Spleen (tissue), 13 donors: ENCODE measurements around the gene ACER1. TPM values are rescaled to one million over a fixed set of nuclear protein-coding genes. Genes with fewer than 3 reads are reported as not detected.

ENCODE experiments used
- DNase-seq: peaks from one replicate; pipeline ENCODE4 v3.0.0-alpha.2; 2020
- H3K27ac ChIP-seq, 8 donors: fragments of 200-600 bp; sonication (generic) in 7 of 8; 1 replicate in 4 of 8; 2 replicates in 4 of 8; pipeline versions ENCODE4 v1.5.0 to v1.8.0; 2016 to 2021; ENCODE audit warnings: inconsistent platforms in 4 of 8, mild to moderate bottlenecking in 4 of 8, moderate library complexity in 1 of 8
- H3K27me3 ChIP-seq, 7 donors: fragments of 200-600 bp; sonication (generic) in 6 of 7; replicated peaks in 1 of 7; 1 replicate in 4 of 7; 2 replicates in 3 of 7; pipeline versions ENCODE4 v1.5.0 to v1.8.0; 2016 to 2021; ENCODE audit warnings: inconsistent platforms in 3 of 7, mild to moderate bottlenecking in 1 of 7
- H3K36me3 ChIP-seq, 6 donors: fragments of 200-600 bp; sonication (generic) in 5 of 6; 1 replicate in 4 of 6; 2 replicates in 2 of 6; pipeline versions ENCODE4 v1.5.0 to v1.8.0; 2016 to 2021; ENCODE audit warnings: inconsistent platforms in 2 of 6
- H3K4me1 ChIP-seq, 6 donors: fragments of 200-600 bp; sonication (generic) in 5 of 6; 1 replicate in 3 of 6; 2 replicates in 3 of 6; pipeline versions ENCODE4 v1.5.0 to v1.8.0; 2016 to 2021; ENCODE audit warnings: inconsistent platforms in 3 of 6
- H3K4me3 ChIP-seq, 8 donors: fragments of 200-600 bp; sonication (generic) in 7 of 8; 1 replicate in 4 of 8; 2 replicates in 4 of 8; pipeline versions ENCODE4 v1.5.0 to v1.8.0; 2016 to 2021; ENCODE audit warnings: inconsistent platforms in 4 of 8, mild to moderate bottlenecking in 4 of 8, moderate library complexity in 2 of 8
- H3K9me3 ChIP-seq, 8 donors: fragments of 200-600 bp; sonication (generic) in 7 of 8; 1 replicate in 4 of 8; 2 replicates in 4 of 8; pipeline versions ENCODE4 v1.5.0 to v1.8.0; 2016 to 2021; ENCODE audit warnings: inconsistent platforms in 4 of 8
- POLR2A ChIP-seq, 3 donors: fragments of 450-650 bp; IDR thresholded peaks; one replicate each; pipeline ENCODE4 v1.5.1; 2017; ENCODE audit warnings: antibody characterized with exemption in 3 of 3, mild to moderate bottlenecking in 1 of 3
- POLR2AphosphoS5 ChIP-seq, 3 donors: sonication (generic); formaldehyde crosslinking; IDR thresholded peaks; one replicate each; pipeline ENCODE4 v1.5.1; 2017; ENCODE audit warnings: antibody characterized with exemption in 3 of 3
- WGBS, 5 donors: extraction: QIAGEN DNeasy Blood & Tissue Kit in 3 of 5; methylation state at CpG; one replicate each; pipeline versions ENCODE4 v1.1.5 to v1.1.7; 2013 to 2018; 5-methylcytosine and 5-hydroxymethylcytosine counted together
- intact Hi-C: fragments of 100-400 bp; cut with DNase I; formaldehyde crosslinking; loops from one replicate; pipeline ENCODE4 v1.15.0; 2023; ENCODE audit warnings: low total_unique reads
- long read RNA-seq, 2 donors: transcript quantifications; one replicate each; lab custom pipeline, GENCODE V29; 2026
- polyA plus RNA-seq, 3 donors: library from polyadenylated mRNA; stranded (reverse); fragments of 200-250 nt; gene quantifications; one replicate each; pipeline ENCODE4 v1.2.1, GENCODE V29; 2013
- total RNA-seq, 7 donors: library from RNA; depleted of rRNA in 3 of 7; stranded (reverse); fragments of >200 nt in 3 of 7; fragmentation: NEBNext Ultra II Directional in 4 of 7; extraction: Animal tissue kit (Norgen Biotek cat#: 25700) in 4 of 7; gene quantifications; one replicate each; pipeline versions ENCODE4 v1.1.0 to v1.2.1, GENCODE V29; 2016 to 2021
- TF ChIP-seq, protein P1 (sequence below), 11 experiments: fragments of 200-600 bp in 7 of 11; fragments of 450-650 bp in 4 of 11; sonication (generic) in 4 of 11; IDR thresholded peaks in 8 of 11; conservative IDR thresholded peaks in 3 of 11; 1 replicate in 7 of 11; 2 replicates in 4 of 11; pipeline versions ENCODE4 v1.4.0 to v1.8.0; 2016 to 2021; ENCODE audit warnings: antibody characterized with exemption in 11 of 11, inconsistent platforms in 4 of 11, mild to moderate bottlenecking in 1 of 11
- donor health status: healthy with polysubstance abuse.
- donor health status: DM: no; HTN: no; CAD: no; lungs with moderate emphysema.
- donor health status: DM: no; HTN: no; CAD: no.
- donor health status: Bipolar disorder and iron deficiency.
- donor health status: healthy.
- donor health status: DM: no; HTN: no; CAD: no.
- donor health status: DM: yes; HTN: yes; CAD: no.

The ACER1 gene, protein sequence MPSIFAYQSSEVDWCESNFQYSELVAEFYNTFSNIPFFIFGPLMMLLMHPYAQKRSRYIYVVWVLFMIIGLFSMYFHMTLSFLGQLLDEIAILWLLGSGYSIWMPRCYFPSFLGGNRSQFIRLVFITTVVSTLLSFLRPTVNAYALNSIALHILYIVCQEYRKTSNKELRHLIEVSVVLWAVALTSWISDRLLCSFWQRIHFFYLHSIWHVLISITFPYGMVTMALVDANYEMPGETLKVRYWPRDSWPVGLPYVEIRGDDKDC
- total RNA-seq (under 1 TPM in 2 of 7 donors, not detected in 5; 0.23 to 0.66 TPM), polyA plus RNA-seq (under 1 TPM; 0.11 to 0.19 (median 0.12) TPM)
- long read RNA-seq, donor 1, result 0 reads
- long read RNA-seq, donor 2, result 0 reads

DNA sequence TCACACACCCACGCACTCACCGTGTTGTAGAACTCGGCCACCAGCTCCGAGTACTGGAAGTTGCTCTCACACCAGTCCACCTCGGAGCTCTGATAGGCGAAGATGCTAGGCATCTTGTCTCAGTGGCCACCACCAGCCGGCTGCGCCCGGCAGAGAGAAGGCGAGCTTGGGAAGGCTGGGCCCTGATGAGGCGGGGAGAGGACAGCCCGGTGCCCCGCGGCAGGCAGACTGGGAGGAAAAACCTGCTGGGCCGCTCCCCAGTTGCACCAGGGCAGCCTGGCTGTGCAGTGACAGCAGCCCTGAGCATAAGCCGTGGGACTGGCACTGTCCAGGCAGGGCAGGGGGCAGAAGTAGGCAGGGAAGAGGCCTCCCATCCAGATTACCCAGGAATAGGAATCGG lies at the start of gene ACER1:
Gene ACER1 (minus strand): TSS at position 174 of the 400 bp plus-strand sequence. CDS start 61 bp downstream, at position 113.
- Histone ChIP-seq H3K27me3 (no peaks in the 10 kb centered on the region), H3K9me3 (no peaks in the 10 kb centered on the region), H3K4me3 (no peak within 1 kb of the TSS), H3K4me1 (no peaks in the 10 kb centered on the region), H3K27ac (no peak within 1 kb of the TSS), H3K36me3 (no peaks in the 10 kb centered on the region)
- no peak for DNase-seq
- TF ChIP-seq POLR2AphosphoS5 (IDR thresholded peaks at IDR 0.05) (no peak), POLR2A (IDR thresholded peaks at IDR 0.05) (no peak)
- TF ChIP-seq, protein P1, sequence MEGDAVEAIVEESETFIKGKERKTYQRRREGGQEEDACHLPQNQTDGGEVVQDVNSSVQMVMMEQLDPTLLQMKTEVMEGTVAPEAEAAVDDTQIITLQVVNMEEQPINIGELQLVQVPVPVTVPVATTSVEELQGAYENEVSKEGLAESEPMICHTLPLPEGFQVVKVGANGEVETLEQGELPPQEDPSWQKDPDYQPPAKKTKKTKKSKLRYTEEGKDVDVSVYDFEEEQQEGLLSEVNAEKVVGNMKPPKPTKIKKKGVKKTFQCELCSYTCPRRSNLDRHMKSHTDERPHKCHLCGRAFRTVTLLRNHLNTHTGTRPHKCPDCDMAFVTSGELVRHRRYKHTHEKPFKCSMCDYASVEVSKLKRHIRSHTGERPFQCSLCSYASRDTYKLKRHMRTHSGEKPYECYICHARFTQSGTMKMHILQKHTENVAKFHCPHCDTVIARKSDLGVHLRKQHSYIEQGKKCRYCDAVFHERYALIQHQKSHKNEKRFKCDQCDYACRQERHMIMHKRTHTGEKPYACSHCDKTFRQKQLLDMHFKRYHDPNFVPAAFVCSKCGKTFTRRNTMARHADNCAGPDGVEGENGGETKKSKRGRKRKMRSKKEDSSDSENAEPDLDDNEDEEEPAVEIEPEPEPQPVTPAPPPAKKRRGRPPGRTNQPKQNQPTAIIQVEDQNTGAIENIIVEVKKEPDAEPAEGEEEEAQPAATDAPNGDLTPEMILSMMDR (IDR thresholded peaks at IDR 0.05 in 8 of 11, conservative IDR thresholded peaks at IDR 0.05 in 3 of 11), result no peak
- intact Hi-C loops, result no loop called here
- WGBS, 5 donors, result 74 to 91% (median 84%) methylated on average over 17 of the region's 17 CpGs

DNA sequence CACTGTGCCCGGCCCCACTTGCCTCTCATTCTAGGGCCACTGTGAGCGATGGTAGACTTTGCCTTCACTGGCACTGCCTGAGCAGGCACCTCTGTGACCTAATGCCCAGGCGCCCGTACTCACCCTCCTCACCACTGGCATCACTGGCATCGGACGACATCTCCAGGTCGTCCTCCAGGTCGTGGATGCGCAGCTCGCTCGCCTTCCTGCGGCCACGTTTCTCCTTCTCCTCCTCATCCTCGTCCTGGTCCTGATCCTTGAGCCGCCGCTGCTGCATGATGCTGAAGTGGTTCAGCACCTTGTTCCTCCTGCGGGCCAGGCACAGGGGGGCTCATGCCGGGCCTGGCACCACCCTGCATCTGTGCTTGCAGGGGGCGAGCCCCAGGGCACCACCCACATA lies 49.8 kb upstream of the ACER1 start:
- H3K27me3 ChIP-seq, result no peaks in the 10 kb centered on the region
- TF ChIP-seq POLR2AphosphoS5 (IDR thresholded peaks at IDR 0.05) (peak in 1 of 3 donors; percentile 45), POLR2A (IDR thresholded peaks at IDR 0.05) (no peak)
- TF ChIP-seq, protein P1 (IDR thresholded peaks at IDR 0.05 in 8 of 11, conservative IDR thresholded peaks at IDR 0.05 in 3 of 11), result no peak
- H3K4me1 ChIP-seq, result no peaks in the 10 kb centered on the region
- peaks cover 0 to 5% (median 1%) of the 10 kb centered on the region in 8 donors for H3K9me3 ChIP-seq
- peaks cover 18 to 100% (median 94%) of the 10 kb centered on the region in 6 donors for H3K36me3 ChIP-seq
- H3K4me3 ChIP-seq, result no peak overlapping the region
- H3K27ac ChIP-seq, result no peak overlapping the region
- 93 to 99% (median 94%) methylated on average over 18 to 19 of the region's 19 CpGs for WGBS, 5 donors
- no peak for DNase-seq
- intact Hi-C loops, result no loop called here

DNA sequence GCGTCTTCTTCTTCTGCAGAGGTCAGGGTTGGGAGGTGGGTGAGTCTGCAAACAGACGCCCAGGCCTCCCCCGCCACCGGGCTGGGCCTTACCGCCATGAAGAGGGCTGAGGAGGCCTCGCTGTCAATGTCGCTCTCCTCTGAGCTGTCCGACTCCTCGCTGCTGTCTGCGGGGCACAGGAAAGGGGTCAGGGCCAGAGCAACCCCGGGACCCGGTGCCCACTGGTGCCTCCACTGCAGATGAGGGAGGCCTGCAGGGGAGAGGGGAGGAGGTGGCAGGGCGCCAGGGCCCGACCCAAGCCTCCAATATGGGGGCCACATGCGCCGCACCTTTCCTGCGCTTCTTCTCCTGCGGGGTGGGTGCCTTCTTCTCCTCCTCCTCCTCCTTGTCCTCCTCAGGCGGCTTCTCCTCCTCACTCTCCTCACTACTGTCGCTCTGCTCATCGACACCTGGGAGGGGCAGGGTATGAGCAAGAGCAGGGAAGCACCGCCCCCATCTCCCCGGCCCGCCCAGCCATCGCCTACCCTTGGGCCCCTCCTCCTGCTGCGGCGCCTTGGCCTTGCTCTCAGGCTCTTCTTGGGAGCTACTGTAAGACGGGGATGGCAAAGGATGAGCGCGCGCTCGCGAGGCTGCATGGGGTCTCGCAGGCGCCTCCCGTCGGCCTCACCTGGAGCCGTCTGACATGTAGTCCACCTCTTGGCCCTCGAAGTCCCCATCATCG lies 47.8 kb upstream of the ACER1 start:
- intact Hi-C loops, result no loop called here
- Histone ChIP-seq H3K27me3 (no peaks in the 10 kb centered on the region), H3K9me3 (peaks cover 0 to 5% (median 1%) of the 10 kb centered on the region in 8 donors), H3K4me3 (no peak overlapping the region), H3K27ac (no peak overlapping the region), H3K36me3 (peaks cover 14 to 86% (median 75%) of the 10 kb centered on the region in 6 donors), H3K4me1 (no peaks in the 10 kb centered on the region)
- TF ChIP-seq POLR2A (IDR thresholded peaks at IDR 0.05), result no peak
- TF ChIP-seq, protein P1 (IDR thresholded peaks at IDR 0.05 in 8 of 11, conservative IDR thresholded peaks at IDR 0.05 in 3 of 11), result no peak
- peak in 1 of 3 donors; percentile 14 for TF ChIP-seq POLR2AphosphoS5 (IDR thresholded peaks at IDR 0.05)
- WGBS, 5 donors, result 95 to 97% (median 97%) methylated on average over 30 to 40 of the region's 40 CpGs
- DNase-seq, result no peak

DNA sequence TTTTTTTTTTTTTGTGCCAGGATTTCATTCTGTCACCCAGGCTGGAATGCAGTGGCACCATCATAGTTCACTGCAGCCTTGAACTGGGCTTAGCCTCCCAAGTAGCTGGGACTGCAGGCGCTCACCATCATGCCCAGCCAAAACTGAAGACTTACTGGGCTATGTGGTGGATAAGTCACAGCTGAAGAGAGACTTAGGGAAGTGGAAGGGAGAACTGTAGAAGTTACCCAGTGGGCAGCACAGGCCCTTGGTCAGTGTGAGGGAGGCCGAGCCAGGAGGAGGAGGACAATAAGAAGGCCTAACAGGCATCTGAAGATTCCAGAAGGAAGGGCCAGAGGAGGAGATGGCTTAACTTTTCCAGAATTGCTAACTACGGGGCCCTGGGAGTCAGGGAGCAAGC lies 46.3 kb upstream of the ACER1 start:
- TF ChIP-seq POLR2A (IDR thresholded peaks at IDR 0.05), result no peak
- no peak for TF ChIP-seq POLR2AphosphoS5 (IDR thresholded peaks at IDR 0.05)
- TF ChIP-seq, protein P1 (IDR thresholded peaks at IDR 0.05 in 8 of 11, conservative IDR thresholded peaks at IDR 0.05 in 3 of 11), result no peak
- Histone ChIP-seq H3K4me1 (no peaks in the 10 kb centered on the region), H3K9me3 (peaks cover 0 to 5% (median 1%) of the 10 kb centered on the region in 8 donors), H3K27me3 (no peaks in the 10 kb centered on the region), H3K4me3 (no peak overlapping the region), H3K36me3 (peaks cover 14 to 82% (median 62%) of the 10 kb centered on the region in 6 donors), H3K27ac (no peak overlapping the region)
- DNase-seq, result no peak
- 77 to 98% (median 91%) methylated on average over 3 of the region's 3 CpGs for WGBS, 5 donors
- intact Hi-C loops, result no loop called here
